ENCODE results near the gene SEMA5A.

Gene SEMA5A

GRCh38 chr5:9288234-9288633 is 257.6 kb downstream of the SEMA5A start:
- FAIRE-seq (no peak), DNase-seq (ENCODE audit: insufficient read length, low spot score) (no peak)
- TF ChIP-seq CTCF (IDR thresholded peaks at IDR 0.05; ENCODE audit: insufficient read depth, missing control alignments) = no peak

DNA sequence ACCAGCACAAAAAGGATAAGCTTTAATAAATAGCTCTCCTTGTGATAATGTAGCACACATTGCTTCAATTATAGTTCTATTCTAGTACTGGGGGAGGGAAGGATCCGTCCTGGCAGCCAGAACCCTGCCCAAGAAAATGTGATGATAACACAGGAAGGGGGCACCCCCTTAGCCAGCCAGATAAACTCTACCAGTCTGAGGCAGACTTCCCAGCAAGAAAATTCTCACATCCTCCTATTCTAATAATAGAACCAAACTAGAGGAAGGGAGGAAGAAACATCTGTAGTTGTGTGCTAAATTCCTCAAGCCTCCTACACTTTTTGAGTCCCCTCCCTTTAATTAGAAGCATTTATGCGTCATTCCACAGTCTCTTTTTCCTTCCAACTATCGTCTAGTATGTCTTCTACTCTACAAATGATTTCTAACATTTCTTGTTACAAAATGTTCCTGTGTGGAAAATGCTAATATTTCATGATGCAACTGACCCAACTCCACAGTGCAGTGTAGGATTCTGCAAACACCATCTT is 261.0 kb downstream of the SEMA5A start:
- no peak for TF ChIP-seq CTCF (IDR thresholded peaks at IDR 0.05; ENCODE audit: insufficient read depth, missing control alignments)
- FAIRE-seq (no peak), DNase-seq (ENCODE audit: insufficient read length, low spot score) (no peak)

GRCh38 chr5:9284272-9284671 is 261.6 kb downstream of the SEMA5A start:
- TF ChIP-seq CTCF (IDR thresholded peaks at IDR 0.05; ENCODE audit: insufficient read depth, missing control alignments) = no peak
- FAIRE-seq = no peak
- DNase-seq (ENCODE audit: insufficient read length, low spot score) = no peak

DNA sequence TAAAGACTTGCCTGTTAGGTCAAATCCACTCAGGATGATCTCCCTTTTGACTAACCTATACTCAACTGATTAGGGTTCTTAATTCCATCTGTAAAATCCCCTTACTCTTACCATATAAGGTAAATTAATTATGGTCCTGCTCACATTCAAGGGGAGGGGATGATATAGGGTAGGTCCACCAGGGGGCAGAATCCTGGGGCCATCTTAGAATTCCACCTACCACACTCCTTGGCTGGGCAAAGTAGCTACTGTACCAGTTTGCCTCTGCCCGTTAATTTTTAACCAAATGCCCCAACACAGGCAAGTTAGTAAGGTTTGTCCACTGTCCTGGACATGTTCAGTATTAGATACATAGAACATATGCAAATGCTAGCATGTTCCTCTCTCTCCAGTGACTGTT is 262.4 kb downstream of the SEMA5A start:
- no peak for DNase-seq (ENCODE audit: insufficient read length, low spot score)
- no peak for TF ChIP-seq CTCF (IDR thresholded peaks at IDR 0.05; ENCODE audit: insufficient read depth, missing control alignments)
- FAIRE-seq = no peak

GRCh38 chr5:9283021-9283420 is 262.9 kb downstream of the SEMA5A start:
- FAIRE-seq (no peak), DNase-seq (ENCODE audit: insufficient read length, low spot score) (no peak)
- no peak for TF ChIP-seq CTCF (IDR thresholded peaks at IDR 0.05; ENCODE audit: insufficient read depth, missing control alignments)

DNA sequence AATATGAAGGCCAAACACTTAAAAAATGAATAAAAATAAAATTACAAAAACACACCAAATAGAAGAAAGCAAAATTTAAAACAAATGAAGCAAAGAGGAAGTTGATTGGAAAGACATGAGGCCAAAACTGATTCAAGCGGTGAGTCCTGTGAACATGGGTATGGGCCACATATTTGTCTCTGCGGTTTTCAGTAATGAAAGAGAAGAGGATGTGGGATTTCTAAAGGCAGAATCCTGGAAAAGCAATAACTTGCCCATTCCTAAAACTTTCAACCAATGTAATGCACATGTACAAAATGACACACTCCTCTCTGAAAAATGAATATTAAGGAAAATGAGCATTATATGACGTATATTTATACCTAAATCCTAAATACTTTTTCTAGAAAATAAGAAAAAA is 263.7 kb downstream of the SEMA5A start:
- no peak for TF ChIP-seq CTCF (IDR thresholded peaks at IDR 0.05; ENCODE audit: insufficient read depth, missing control alignments)
- FAIRE-seq = no peak
- no peak for DNase-seq (ENCODE audit: insufficient read length, low spot score)

DNA sequence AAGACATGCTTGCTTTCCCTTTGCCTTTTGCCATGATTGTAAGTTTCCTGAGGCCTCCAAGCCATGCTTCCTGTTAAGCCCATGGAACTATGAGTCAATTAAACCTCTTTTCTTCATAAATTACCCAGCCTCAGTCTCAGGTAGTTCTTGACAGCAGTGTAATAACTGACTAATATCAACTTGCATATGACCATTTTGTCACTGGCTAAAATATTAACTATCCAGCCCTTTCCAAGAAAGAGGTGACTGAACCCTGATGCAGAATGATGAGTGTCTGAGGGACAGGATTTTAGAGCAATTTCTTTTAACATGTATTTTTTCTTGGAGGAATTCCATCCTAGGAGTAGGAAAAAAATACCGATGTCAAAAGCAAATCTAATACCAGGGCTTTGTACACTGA is 266.1 kb downstream of the SEMA5A start:
- FAIRE-seq = no peak
- TF ChIP-seq CTCF (IDR thresholded peaks at IDR 0.05; ENCODE audit: insufficient read depth, missing control alignments) = no peak

More for the DNA sequence above, 266.1 kb downstream of the SEMA5A start:
- no peak for DNase-seq (ENCODE audit: insufficient read length, low spot score)

Data from D721Med (cell line).